HL-60 (cell line): Measurements from ENCODE around the gene AKAP13.

Source experiments
- DNase-seq, 2 experiments: peaks; one replicate each; pipeline ENCODE4 v3.0.0-alpha.2; 2010 to 2020; ENCODE audit warnings: low read depth in 1 of 2, low spot score in 1 of 2
- H3K27ac ChIP-seq: fragments of 250-450 bp; sonication (Bioruptor Pico); replicated peaks from 2 replicates; pipeline ENCODE4 v1.5.1; 2020; ENCODE audit warnings: mild to moderate bottlenecking, moderate library complexity
- H3K27me3 ChIP-seq: fragments of 250-450 bp; sonication (Bioruptor Pico); 2 replicates; pipeline ENCODE4 v1.5.1; 2021; ENCODE audit warnings: mild to moderate bottlenecking, moderate library complexity; ENCODE audit not compliant: insufficient read depth, poor library complexity, severe bottlenecking
- H3K4me3 ChIP-seq: replicated peaks from 2 replicates; pipeline ENCODE4 v1.5.1; 2011; ENCODE audit warnings: mild to moderate bottlenecking, control low read depth, low read length; ENCODE audit not compliant: insufficient read depth
- CTCF ChIP-seq: IDR thresholded peaks from one replicate; pipeline ENCODE4 v1.5.1; 2011; ENCODE audit warnings: low read length, control low read depth, inconsistent platforms; ENCODE audit not compliant: insufficient read depth
- GABPA ChIP-seq: IDR thresholded peaks from 2 replicates; pipeline ENCODE4 v1.6.1; 2012; ENCODE audit warnings: low read depth
- POLR2AphosphoS5 ChIP-seq: IDR thresholded peaks from 2 replicates; pipeline ENCODE4 v1.6.1; 2012; ENCODE audit warnings: low read depth
- REST ChIP-seq: IDR thresholded peaks from 2 replicates; pipeline ENCODE4 v1.6.1; 2012; ENCODE audit warnings: low read depth; ENCODE audit not compliant: insufficient replicate concordance
- SPI1 ChIP-seq: IDR thresholded peaks from 2 replicates; pipeline ENCODE4 v1.6.1; 2012; ENCODE audit warnings: low read depth, mild to moderate bottlenecking, borderline replicate concordance

AKAP13 gene

GRCh38 chr15:85609492-85609891 lies 229.1 kb downstream of the AKAP13 start:
- DNase-seq: no peak
- TF ChIP-seq CTCF (no peak), REST (no peak), GABPA (no peak), SPI1 (no peak), POLR2AphosphoS5 (no peak)
- H3K27ac ChIP-seq: no peak overlapping the region

GRCh38 chr15:85611361-85611760 lies 231.0 kb downstream of the AKAP13 start:
- H3K27ac ChIP-seq: no peak overlapping the region
- no peak overlapping the region for H3K4me3 ChIP-seq
- DNase-seq: no peak
- TF ChIP-seq GABPA (no peak), SPI1 (no peak)
- no peaks in the 10 kb centered on the region for H3K27me3 ChIP-seq

More at GRCh38 chr15:85609492-85609891, 229.1 kb downstream of the AKAP13 start:
- Histone ChIP-seq H3K27me3 (no peaks in the 10 kb centered on the region), H3K4me3 (no peak overlapping the region)

GRCh38 chr15:85614059-85614458 lies 233.7 kb downstream of the AKAP13 start:
- DNase-seq: no peak
- Histone ChIP-seq H3K27ac (no peak overlapping the region), H3K27me3 (no peaks in the 10 kb centered on the region), H3K4me3 (no peak overlapping the region)
- TF ChIP-seq POLR2AphosphoS5 (no peak), SPI1 (no peak), CTCF (no peak), REST (no peak), GABPA (no peak)

- no peak for DNase-seq
- H3K27ac ChIP-seq: no peak overlapping the region
- TF ChIP-seq CTCF: no peak
- no peak for TF ChIP-seq POLR2AphosphoS5
- TF ChIP-seq GABPA: no peak
- no peak for TF ChIP-seq REST
- TF ChIP-seq SPI1: no peak
Measured at GRCh38 chr15:85615930-85616329, 235.5 kb downstream of the AKAP13 start.

More at GRCh38 chr15:85615930-85616329, 235.5 kb downstream of the AKAP13 start:
- Histone ChIP-seq H3K4me3 (no peak overlapping the region), H3K27me3 (no peaks in the 10 kb centered on the region)
